UCSD-AML1 (cell line): ENCODE results near the gene MAML3.
A peak's percentile ranks its signal among the peaks of the same experiment; 100 is the strongest.

Experiments
- DNase-seq: peaks from one replicate; lab custom pipeline; 2025; ENCODE audit not compliant: unreplicated experiment; lab: John Stamatoyannopoulos, UW

MAML3 gene

GRCh38 chr4:140156529-140157171, 2.7 kb upstream of the MAML3 start:
- DNase-seq, result no peak

GRCh38 chr4:140154572-140154891, 548 bp upstream of the MAML3 start:
- no peak for DNase-seq

- no peak for DNase-seq
Observed at GRCh38 chr4:140153419-140153717, 616 bp downstream of the MAML3 start.

GRCh38 chr4:140152751-140153418, 1.1 kb downstream of the MAML3 start:
- DNase-seq, result peak; percentile 65

GRCh38 chr4:140152013-140152703, 1.8 kb downstream of the MAML3 start:
- peak; percentile 92 for DNase-seq

GRCh38 chr4:140151699-140152012, 2.3 kb downstream of the MAML3 start:
- DNase-seq, result peak; percentile 92

GRCh38 chr4:140150886-140151698, 2.9 kb downstream of the MAML3 start:
- DNase-seq, result peak; percentile 95

- no peak for DNase-seq
Observed at GRCh38 chr4:140150636-140150885, 3.4 kb downstream of the MAML3 start.

- DNase-seq, result peak; percentile 78
Observed at GRCh38 chr4:140149846-140150635, 3.9 kb downstream of the MAML3 start.

GRCh38 chr4:140144050-140144449, 9.9 kb downstream of the MAML3 start:
- no peak for DNase-seq

- DNase-seq, result no peak
Observed at GRCh38 chr4:140141210-140141835, 12.7 kb downstream of the MAML3 start.

GRCh38 chr4:140140566-140140965, 13.4 kb downstream of the MAML3 start:
- no peak for DNase-seq

- DNase-seq, result no peak
Observed at GRCh38 chr4:140138428-140138827, 15.6 kb downstream of the MAML3 start.

GRCh38 chr4:140137671-140138070, 16.3 kb downstream of the MAML3 start:
- DNase-seq, result no peak

GRCh38 chr4:140136509-140136908, 17.5 kb downstream of the MAML3 start:
- no peak for DNase-seq

- DNase-seq, result no peak
Observed at GRCh38 chr4:140135529-140136088, 18.4 kb downstream of the MAML3 start.

- no peak for DNase-seq
Observed at GRCh38 chr4:140134746-140135425, 19.1 kb downstream of the MAML3 start.

GRCh38 chr4:140133576-140133975, 20.4 kb downstream of the MAML3 start:
- DNase-seq, result no peak

GRCh38 chr4:140131675-140132229, 22.2 kb downstream of the MAML3 start:
- no peak for DNase-seq

- no peak for DNase-seq
Observed at GRCh38 chr4:140130677-140131076, 23.3 kb downstream of the MAML3 start.
